IMR-90 (cell line): ENCODE measurements around the gene MAP3K15. TPM values are rescaled to one million over a fixed set of nuclear protein-coding genes. Genes with fewer than 3 reads are reported as not detected.

Experiments
- ATAC-seq: fragments of 200-7000 bp; cut with Tn5 transposase; 2 replicates; pipeline ENCODE4 v1.9.1; 2020; ENCODE audit warnings: low read depth, mild to moderate bottlenecking, moderate library complexity
- BruUV-seq: library from RNA; stranded (reverse); fragments of 400-500 nt; replicated peaks from 2 replicates; lab custom pipeline; 2021; lab: Mats Ljungman, UMichigan
- CTCF ChIA-PET: fragments of 300-600 bp; formaldehyde crosslinking; extraction: SDS; loops from one replicate; lab custom pipeline; 2021; ENCODE audit warnings: antibody characterized with exemption; lab: Yijun Ruan, JAX
- POLR2A ChIA-PET: fragments of 300-600 bp; sonication (Branson Sonifier 250); formaldehyde crosslinking; loops from one replicate; lab custom pipeline; 2022; ENCODE audit warnings: antibody characterized with exemption; ENCODE audit not compliant: unreplicated experiment; lab: Charles Lee
- DNase-seq: peaks from one replicate; pipeline ENCODE4 v3.0.0; 2013
- H2AFZ ChIP-seq: replicated peaks from 2 replicates; pipeline ENCODE3; 2013; ENCODE audit warnings: low read length, mild to moderate bottlenecking; ENCODE audit not compliant: poor library complexity
- H2AK5ac ChIP-seq: 2 replicates; pipeline ENCODE4 v1.6.1; 2013; ENCODE audit warnings: low read depth, low read length, inconsistent platforms
- H2AK9ac ChIP-seq: replicated peaks from 2 replicates; pipeline ENCODE3; 2013; ENCODE audit warnings: mild to moderate bottlenecking, low read depth, low read length, moderate library complexity; ENCODE audit not compliant: poor library complexity
- H2BK120ac ChIP-seq: 2 replicates; pipeline ENCODE4 v1.6.1; 2013; ENCODE audit warnings: low read depth, low read length, inconsistent platforms
- H2BK15ac ChIP-seq: 3 replicates; pipeline ENCODE4 v1.6.1; 2013; ENCODE audit warnings: low read depth, low read length, inconsistent platforms
- H2BK20ac ChIP-seq: 2 replicates; pipeline ENCODE4 v1.6.1; 2013; ENCODE audit warnings: low read depth, mild to moderate bottlenecking, inconsistent platforms, low read length, moderate library complexity
- H2BK5ac ChIP-seq: 2 replicates; pipeline ENCODE4 v1.6.1; 2013; ENCODE audit warnings: mild to moderate bottlenecking, low read depth, low read length, inconsistent platforms; ENCODE audit not compliant: poor library complexity, severe bottlenecking
- H3K14ac ChIP-seq: replicated peaks from 2 replicates; pipeline ENCODE4 v1.6.1; 2013; ENCODE audit warnings: low read depth, low read length, inconsistent platforms
- H3K18ac ChIP-seq: 2 replicates; pipeline ENCODE4 v1.6.1; 2013; ENCODE audit warnings: low read depth, low read length, control low read depth
- H3K23ac ChIP-seq: 2 replicates; pipeline ENCODE4 v1.6.1; 2013; ENCODE audit warnings: low read depth, low read length, inconsistent platforms
- H3K27ac ChIP-seq: 2 replicates; pipeline ENCODE4 v1.5.1; 2013; ENCODE audit warnings: mild to moderate bottlenecking, control low read depth, low read length; ENCODE audit not compliant: insufficient read depth
- H3K27me3 ChIP-seq: 2 replicates; pipeline ENCODE4 v1.6.1; 2013; ENCODE audit warnings: low read length; ENCODE audit not compliant: control insufficient read depth, insufficient read depth
- H3K36me3 ChIP-seq: 2 replicates; pipeline ENCODE4 v1.6.1; 2013; ENCODE audit warnings: low read length, mixed read lengths; ENCODE audit not compliant: control insufficient read depth, insufficient read depth
- H3K4ac ChIP-seq: 2 replicates; pipeline ENCODE4 v1.6.1; 2013; ENCODE audit warnings: low read depth, low read length, inconsistent platforms
- H3K4me1 ChIP-seq: 2 replicates; pipeline ENCODE4 v1.6.1; 2013; ENCODE audit warnings: low read length, mixed read lengths; ENCODE audit not compliant: control insufficient read depth, insufficient read depth
- H3K4me2 ChIP-seq: 2 replicates; pipeline ENCODE4 v1.6.1; 2013; ENCODE audit warnings: low read depth, mild to moderate bottlenecking, control low read depth, low read length, moderate library complexity
- H3K4me3 ChIP-seq: 2 replicates; pipeline ENCODE4 v1.5.1; 2013; ENCODE audit warnings: low read depth, mild to moderate bottlenecking, control low read depth, low read length, moderate library complexity; ENCODE audit not compliant: insufficient read depth
- H3K56ac ChIP-seq: 2 replicates; pipeline ENCODE4 v1.6.1; 2013; ENCODE audit warnings: low read length, inconsistent platforms; ENCODE audit not compliant: insufficient read depth; ENCODE audit errors: extremely low read depth
- H3K79me1 ChIP-seq, 2 experiments: 2 replicates each; pipeline ENCODE4 v1.6.1; 2013; ENCODE audit warnings: low read length in 2 of 2, inconsistent platforms in 1 of 2, low read depth in 1 of 2
- H3K9ac ChIP-seq: 2 replicates; pipeline ENCODE4 v1.6.1; 2013; ENCODE audit warnings: low read depth, low read length, control low read depth
- H3K9me1 ChIP-seq: 2 replicates; pipeline ENCODE4 v1.6.1; 2013; ENCODE audit warnings: low read length, inconsistent platforms; ENCODE audit not compliant: insufficient read depth
- H3K9me3 ChIP-seq: 2 replicates; pipeline ENCODE4 v1.6.1; 2013; ENCODE audit warnings: low read length; ENCODE audit not compliant: control insufficient read depth, insufficient read depth
- H4K20me1 ChIP-seq: 2 replicates; pipeline ENCODE4 v1.6.1; 2013; ENCODE audit warnings: low read length, inconsistent platforms; ENCODE audit not compliant: insufficient read depth
- H4K5ac ChIP-seq: 2 replicates; pipeline ENCODE4 v1.6.1; 2013; ENCODE audit warnings: mild to moderate bottlenecking, low read depth, low read length, control low read depth
- H4K8ac ChIP-seq, 2 experiments: 2 replicates each; pipeline ENCODE4 v1.6.1; 2013; ENCODE audit warnings: low read depth in 2 of 2, low read length in 2 of 2, control low read depth in 1 of 2, inconsistent platforms in 1 of 2
- H4K91ac ChIP-seq: 2 replicates; pipeline ENCODE4 v1.6.1; 2013; ENCODE audit warnings: low read depth, low read length, inconsistent platforms; ENCODE audit not compliant: insufficient read depth
- BHLHE40 ChIP-seq: fragments of 150-350 bp; IDR thresholded peaks from 2 replicates; pipeline ENCODE4 v1.6.1; 2016; ENCODE audit warnings: mild to moderate bottlenecking, low read depth, low read length
- CEBPB ChIP-seq: IDR thresholded peaks from 2 replicates; pipeline ENCODE4 v1.6.1; 2012; ENCODE audit warnings: low read depth, low read length, improper control_type of control experiment
- CTCF ChIP-seq: conservative IDR thresholded peaks from 2 replicates; pipeline ENCODE4 v1.5.1; 2012; ENCODE audit warnings: mild to moderate bottlenecking, low read depth, low read length, improper control_type of control experiment
- FOS ChIP-seq: fragments of 150-350 bp; IDR thresholded peaks from 2 replicates; pipeline ENCODE4 v1.6.1; 2016; ENCODE audit warnings: low read depth, low read length
- MAFK ChIP-seq: IDR thresholded peaks from 2 replicates; pipeline ENCODE4 v1.6.1; 2012; ENCODE audit warnings: low read depth, low read length, improper control_type of control experiment
- MAZ ChIP-seq: IDR thresholded peaks from 2 replicates; pipeline ENCODE4 v1.6.1; 2012; ENCODE audit warnings: low read depth, mild to moderate bottlenecking, low read length, improper control_type of control experiment, moderate library complexity, borderline replicate concordance
- MXI1 ChIP-seq: IDR thresholded peaks from 2 replicates; pipeline ENCODE4 v1.6.1; 2012; ENCODE audit warnings: low read depth, mild to moderate bottlenecking, low read length, moderate library complexity, borderline replicate concordance
- NFE2L2 ChIP-seq: fragments of 150-350 bp; IDR thresholded peaks from 2 replicates; pipeline ENCODE4 v1.6.1; 2016; ENCODE audit warnings: low read depth, mild to moderate bottlenecking, low read length
- POLR2A ChIP-seq: IDR thresholded peaks from 2 replicates; pipeline ENCODE4 v1.6.1; 2012; ENCODE audit warnings: mild to moderate bottlenecking, low read depth, low read length
- RAD21 ChIP-seq: IDR thresholded peaks from 2 replicates; pipeline ENCODE4 v1.6.1; 2012; ENCODE audit warnings: low read length, improper control_type of control experiment
- RCOR1 ChIP-seq: IDR thresholded peaks from 2 replicates; pipeline ENCODE4 v1.6.1; 2012; ENCODE audit warnings: mild to moderate bottlenecking, low read length, improper control_type of control experiment; ENCODE audit not compliant: insufficient replicate concordance
- RFX5 ChIP-seq: IDR thresholded peaks from 2 replicates; pipeline ENCODE4 v1.8.0; 2012; ENCODE audit warnings: low read depth, mild to moderate bottlenecking, low read length, moderate library complexity
- SMC3 ChIP-seq: fragments of 150-350 bp; IDR thresholded peaks from 2 replicates; pipeline ENCODE4 v1.6.1; 2016; ENCODE audit warnings: low read depth, mild to moderate bottlenecking, antibody characterized with exemption, low read length, moderate library complexity
- USF2 ChIP-seq: fragments of 150-350 bp; IDR thresholded peaks from 2 replicates; pipeline ENCODE4 v1.6.1; 2017; ENCODE audit warnings: mild to moderate bottlenecking, antibody characterized with exemption, low read length, low read depth
- WGBS, 2 experiments: methylation state at CpG; one replicate each; pipeline versions ENCODE4 v1.1.5 to v1.1.7; 2013; ENCODE audit warnings: missing lambda C conversion rate in 2 of 2; ENCODE audit not compliant: insufficient read length in 1 of 2; ENCODE audit errors: extremely low coverage in 2 of 2; 5-methylcytosine and 5-hydroxymethylcytosine counted together
- dilution Hi-C: fragments of 300-500 bp; cut with HindIII; formaldehyde crosslinking; loops from one replicate; pipeline ENCODE4 v1.14.3; 2018; ENCODE audit warnings: low sequenced_read_pairs; ENCODE audit not compliant: unreplicated experiment
- in situ Hi-C: fragments of 300-500 bp; cut with MboI; formaldehyde crosslinking; loops from 3 replicates; pipeline ENCODE4 v1.14.3; 2019; ENCODE audit warnings: low sequenced_read_pairs, inconsistent platforms, mixed read lengths
- intact Hi-C: fragments of 100-400 bp; cut with micrococcal nuclease; formaldehyde crosslinking; loops from 2 replicates; pipeline ENCODE4 v1.10.0; 2022
- polyA plus RNA-seq, 3 experiments: library from polyadenylated mRNA; depleted of rRNA; stranded (reverse); fragments of >200 nt; gene quantifications; 2 replicates each; pipeline ENCODE4 v1.2.3, GENCODE V29; 2012; ENCODE audit warnings: low replicate concordance in 1 of 3
- total RNA-seq: library from RNA; depleted of rRNA; stranded (reverse); fragments of >200 nt; gene quantifications from 2 replicates; pipeline ENCODE4 v1.2.3, GENCODE V29; 2012
- TF ChIP-seq, protein P1 (sequence below): fragments of 150-350 bp; IDR thresholded peaks from 2 replicates; pipeline ENCODE4 v1.6.1; 2016; ENCODE audit warnings: low read depth, mild to moderate bottlenecking, low read length, moderate library complexity, borderline replicate concordance

MAP3K15 gene
- total and polyA plus RNA-seq, 2 of the 4 experiments (the other 2 are of a cell fraction): under 0.01 to 0.10 TPM

DNA sequence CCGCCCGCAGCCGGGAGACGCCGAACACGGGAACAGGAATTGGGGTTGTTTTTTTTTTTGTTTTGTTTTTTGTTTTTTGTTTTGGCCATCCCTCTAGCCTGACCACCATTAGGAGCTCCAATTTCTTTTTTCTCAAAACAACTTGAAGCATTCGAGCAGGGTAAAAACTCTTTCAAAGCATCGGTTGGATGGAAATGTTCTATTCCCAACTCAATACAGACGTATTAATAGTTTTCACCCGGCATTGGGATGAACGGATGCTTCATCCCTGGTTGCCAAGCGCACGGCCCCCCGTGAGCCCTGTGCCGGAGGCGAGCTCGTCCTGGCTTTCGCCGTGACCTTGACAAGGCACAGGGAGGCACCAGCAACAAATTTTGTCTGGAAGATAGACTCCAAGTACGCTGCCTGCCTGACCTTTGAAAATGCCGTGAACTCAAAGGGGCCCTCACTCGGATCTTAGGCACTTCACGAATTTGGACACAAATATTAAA is 352 bp upstream of the MAP3K15 start:
- Histone ChIP-seq H4K20me1 (no peaks in the 10 kb centered on the region), H3K14ac (no peak overlapping the region), H3K4me2 (0 out of 2 replicates have a peak overlapping the region, but pooled peaks have one; percentile 5), H4K5ac (no peak overlapping the region), H4K8ac (no peak overlapping the region), H3K23ac (no peak overlapping the region), H2AK5ac (no peak overlapping the region), H3K18ac (no peak overlapping the region), H3K9me1 (no peaks in the 10 kb centered on the region), H2AFZ (peak overlapping the region; percentile 79), H2BK15ac (no peak overlapping the region), H3K36me3 (no peaks in the 10 kb centered on the region), H2BK120ac (no peak overlapping the region), H2AK9ac (no peak overlapping the region), H3K4me1 (no peaks in the 10 kb centered on the region), H3K27me3 (peaks cover 8% of the 10 kb centered on the region), H3K4me3 (no peak overlapping the region), H2BK5ac (no peak overlapping the region), H3K4ac (no peak overlapping the region), H3K56ac (no peak overlapping the region), H4K91ac (no peak overlapping the region), H3K27ac (no peak overlapping the region), H3K9ac (no peak overlapping the region), H2BK20ac (no peak overlapping the region), H3K9me3 (peaks cover 3% of the 10 kb centered on the region; the same call in 1 of the 2 replicates), H3K79me1 (no peaks in the 10 kb centered on the region)
- ChIA-PET CTCF (interaction anchor here (1.1 kb wide), 1 partner anchor 14 kb away, joined by 3 read pairs; no protein-coding TSS in a partner anchor), POLR2A (no interaction called here)
- intact Hi-C loops: no loop called here
- TF ChIP-seq USF2 (no peak), CTCF (no peak), RFX5 (no peak), RCOR1 (no peak), BHLHE40 (no peak), RAD21 (no peak), NFE2L2 (no peak), MXI1 (no peak), MAZ (no peak), MAFK (no peak), POLR2A (no peak), CEBPB (no peak), FOS (no peak), SMC3 (no peak)
- TF ChIP-seq, protein P1, sequence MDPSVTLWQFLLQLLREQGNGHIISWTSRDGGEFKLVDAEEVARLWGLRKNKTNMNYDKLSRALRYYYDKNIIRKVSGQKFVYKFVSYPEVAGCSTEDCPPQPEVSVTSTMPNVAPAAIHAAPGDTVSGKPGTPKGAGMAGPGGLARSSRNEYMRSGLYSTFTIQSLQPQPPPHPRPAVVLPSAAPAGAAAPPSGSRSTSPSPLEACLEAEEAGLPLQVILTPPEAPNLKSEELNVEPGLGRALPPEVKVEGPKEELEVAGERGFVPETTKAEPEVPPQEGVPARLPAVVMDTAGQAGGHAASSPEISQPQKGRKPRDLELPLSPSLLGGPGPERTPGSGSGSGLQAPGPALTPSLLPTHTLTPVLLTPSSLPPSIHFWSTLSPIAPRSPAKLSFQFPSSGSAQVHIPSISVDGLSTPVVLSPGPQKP: no peak
- ATAC-seq (no peak), DNase-seq (no peak)
- dilution Hi-C loops: no loop called here
- WGBS, 2 experiments: 10% methylated on average over 9 of the region's 23 CpGs; no CpG with 5 or more reads in 1 of the 2 experiments
- BruUV-seq: no TSS peak
- in situ Hi-C loops: no loop called here
